Neural cell (in vitro differentiated cells): ENCODE results near the gene ZBTB46.

Experiments used
- TAF1 ChIP-seq: IDR thresholded peaks from 2 replicates; pipeline ENCODE4 v1.6.1; 2012; ENCODE audit warnings: low read depth
- TF ChIP-seq, protein P1 (sequence below): fragments of 450-650 bp; IDR thresholded peaks from 2 replicates; pipeline ENCODE4 v1.5.1; 2014; ENCODE audit warnings: antibody characterized with exemption, mild to moderate bottlenecking, moderate library complexity; ENCODE audit not compliant: poor library complexity, severe bottlenecking

DNA sequence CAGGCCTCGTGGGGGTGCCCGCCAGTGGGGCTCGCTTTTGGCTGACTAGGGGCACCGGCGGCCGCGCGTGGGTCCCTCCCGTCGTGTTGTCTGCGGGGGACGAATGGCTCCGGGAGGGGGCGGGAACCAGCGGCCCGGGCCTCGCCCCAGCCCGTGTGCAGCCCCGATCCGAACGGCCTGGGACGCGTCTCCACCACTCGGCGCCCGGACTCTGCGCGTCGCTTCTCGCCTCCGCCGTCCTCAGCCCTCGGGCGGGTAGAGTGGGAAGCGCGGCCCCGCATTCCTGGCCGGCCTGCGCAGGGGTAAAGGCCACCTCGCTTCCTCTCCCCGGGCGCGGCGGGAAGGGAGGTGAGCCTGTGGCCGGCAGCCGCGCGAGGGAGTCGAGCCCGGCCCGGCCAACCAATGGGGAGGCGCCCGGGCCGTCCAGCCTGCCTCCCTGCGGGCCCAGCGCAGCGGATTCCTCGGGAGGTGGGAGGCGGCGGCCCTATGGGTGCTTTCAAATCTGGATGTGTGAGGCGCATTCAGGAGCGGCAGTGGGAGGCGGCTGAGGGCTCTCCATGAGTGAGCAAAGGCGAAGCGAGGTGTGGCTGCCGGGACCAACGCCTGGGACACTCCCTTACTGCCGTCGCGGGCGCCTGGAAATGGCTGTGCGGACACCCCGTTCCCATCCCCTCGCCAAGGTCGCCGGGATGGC is 1.1 kb upstream of the ZBTB46 start:
- TF ChIP-seq, protein P1, sequence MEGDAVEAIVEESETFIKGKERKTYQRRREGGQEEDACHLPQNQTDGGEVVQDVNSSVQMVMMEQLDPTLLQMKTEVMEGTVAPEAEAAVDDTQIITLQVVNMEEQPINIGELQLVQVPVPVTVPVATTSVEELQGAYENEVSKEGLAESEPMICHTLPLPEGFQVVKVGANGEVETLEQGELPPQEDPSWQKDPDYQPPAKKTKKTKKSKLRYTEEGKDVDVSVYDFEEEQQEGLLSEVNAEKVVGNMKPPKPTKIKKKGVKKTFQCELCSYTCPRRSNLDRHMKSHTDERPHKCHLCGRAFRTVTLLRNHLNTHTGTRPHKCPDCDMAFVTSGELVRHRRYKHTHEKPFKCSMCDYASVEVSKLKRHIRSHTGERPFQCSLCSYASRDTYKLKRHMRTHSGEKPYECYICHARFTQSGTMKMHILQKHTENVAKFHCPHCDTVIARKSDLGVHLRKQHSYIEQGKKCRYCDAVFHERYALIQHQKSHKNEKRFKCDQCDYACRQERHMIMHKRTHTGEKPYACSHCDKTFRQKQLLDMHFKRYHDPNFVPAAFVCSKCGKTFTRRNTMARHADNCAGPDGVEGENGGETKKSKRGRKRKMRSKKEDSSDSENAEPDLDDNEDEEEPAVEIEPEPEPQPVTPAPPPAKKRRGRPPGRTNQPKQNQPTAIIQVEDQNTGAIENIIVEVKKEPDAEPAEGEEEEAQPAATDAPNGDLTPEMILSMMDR: no peak
- no peak for TF ChIP-seq TAF1
